Measurements from ENCODE around the gene APRT. TPM values are rescaled to one million over a fixed set of nuclear protein-coding genes. Genes with fewer than 3 reads are reported as not detected.

APRT gene
- total and polyA plus RNA-seq, 2 of the 8 experiments (the other 6 are each of a cell fraction or from before 2014, with no cell fraction given): 221 to 267 TPM

GRCh38 chr16:88825146-88825545, 13.4 kb upstream of the APRT start:
- no peak overlapping the region for H2AFZ ChIP-seq (ENCODE audit: low read length)
- H2BK5ac ChIP-seq (ENCODE audit: low read depth, low read length): no peak overlapping the region
- H3K27me3 ChIP-seq (replicated peaks in 1 of 4; ENCODE audit: control insufficient read depth in 3 of 4, extremely low read depth in 1 of 4, insufficient read depth in 3 of 4, low read length in 3 of 4): no peaks in the 10 kb centered on the region
- no peaks in the 10 kb centered on the region for H3K36me3 ChIP-seq (ENCODE audit: control insufficient read depth in 2 of 4, insufficient read depth in 4 of 4, low read length in 3 of 4)
- no peak overlapping the region for H3K56ac ChIP-seq (replicated peaks; ENCODE audit: insufficient read length, low read depth, low read length)
- H3K79me2 ChIP-seq (ENCODE audit: control insufficient read depth in 1 of 2, insufficient read depth in 2 of 2, low read length in 2 of 2): no peaks in the 10 kb centered on the region
- H3K23ac ChIP-seq (ENCODE audit: insufficient read length): no peak overlapping the region
- FAIRE-seq (no peak), DNase-seq (ENCODE audit: low read depth in 1 of 2, low spot score in 2 of 2) (no peak)
- H4K5ac ChIP-seq (ENCODE audit: insufficient read length, low read depth, low read length): no peak overlapping the region
- H3K4me2 ChIP-seq (ENCODE audit: insufficient read depth in 1 of 2, low read depth in 2 of 2, low read length in 2 of 2): no peak overlapping the region
- no peak overlapping the region for H3K9ac ChIP-seq (replicated peaks in 1 of 4; ENCODE audit: extremely low read depth in 1 of 4, low read depth in 3 of 4, low read length in 3 of 4)
- H3K14ac ChIP-seq (ENCODE audit: insufficient read length): no peak overlapping the region
- no peaks in the 10 kb centered on the region for H3K23me2 ChIP-seq (ENCODE audit: low read depth, low read length)
- no peak overlapping the region for H3K18ac ChIP-seq (ENCODE audit: extremely low read depth, low read length)
- H4K91ac ChIP-seq (replicated peaks; ENCODE audit: insufficient read length, low read length): no peak overlapping the region
- no peak overlapping the region for H2BK120ac ChIP-seq (replicated peaks; ENCODE audit: low read depth, low read length)
- peaks cover 2 to 6% of the 10 kb centered on the region in 2 experiments for H4K20me1 ChIP-seq (replicated peaks in 1 of 2; ENCODE audit: control insufficient read depth in 1 of 2, insufficient read depth in 2 of 2, low read length in 2 of 2)
- ChIA-PET CTCF (ENCODE audit: partially characterized antibody) (interaction anchor here (0.9 to 1.6 kb wide), 3 partner anchors 12 to 70 kb away, joined by 3 to 4 read pairs (median 3); no protein-coding TSS in a partner anchor), POLR2A (ENCODE audit: partially characterized antibody) (interaction anchor here (0.9 kb wide), 1 partner anchor 19 kb away, joined by 3 read pairs; no protein-coding TSS in a partner anchor)
- no peak overlapping the region for H3K4ac ChIP-seq (replicated peaks; ENCODE audit: insufficient read length, low read depth, low read length)
- no peak overlapping the region for H2AK5ac ChIP-seq (ENCODE audit: low read depth, low read length)
- no peak for TF ChIP-seq CHD1 (IDR thresholded peaks at IDR 0.05; ENCODE audit: low read depth, low read length)
- no peak for TF ChIP-seq SP2 (IDR thresholded peaks at IDR 0.05; ENCODE audit: low read length)
- TF ChIP-seq YY1 (IDR thresholded peaks at IDR 0.05; ENCODE audit: low read depth, low read length): no peak
- TF ChIP-seq EGR1 (IDR thresholded peaks at IDR 0.05; ENCODE audit: borderline replicate concordance, low read depth, low read length): no peak
- TF ChIP-seq SIN3A (conservative IDR thresholded peaks at IDR 0.05 in 1 of 2, IDR thresholded peaks at IDR 0.05 in 1 of 2; ENCODE audit: low read depth in 1 of 2, low read length in 2 of 2): no peak
- no peak for TF ChIP-seq TCF12 (IDR thresholded peaks at IDR 0.05; ENCODE audit: low read depth, low read length)
- TF ChIP-seq NANOG (IDR thresholded peaks at IDR 0.05; ENCODE audit: insufficient read depth, low read depth, low read length, poor library complexity, severe bottlenecking): no peak
- TF ChIP-seq SIRT6 (IDR thresholded peaks at IDR 0.05; ENCODE audit: low read length): no peak
- no peak for TF ChIP-seq EP300 (IDR thresholded peaks at IDR 0.05; ENCODE audit: borderline replicate concordance in 1 of 2, low read depth in 2 of 2, low read length in 2 of 2)
- no peak for TF ChIP-seq BCL11A (IDR thresholded peaks at IDR 0.05; ENCODE audit: low read depth in 2 of 2, low read length in 2 of 2)
- TF ChIP-seq ATF3 (IDR thresholded peaks at IDR 0.05; ENCODE audit: insufficient read depth, low read depth, low read length): no peak
- no peak for TF ChIP-seq RFX5 (IDR thresholded peaks at IDR 0.05; ENCODE audit: borderline replicate concordance, low read depth, low read length)
- TF ChIP-seq RXRA (IDR thresholded peaks at IDR 0.05; ENCODE audit: insufficient read depth, low read depth, low read length): no peak
- H2BK15ac ChIP-seq (ENCODE audit: low read length): no peak overlapping the region
- no peak overlapping the region for H2BK20ac ChIP-seq (ENCODE audit: low read length)
- H3K79me1 ChIP-seq (ENCODE audit: low read depth, low read length): no peaks in the 10 kb centered on the region
- no peak overlapping the region for H2BK12ac ChIP-seq (ENCODE audit: low read depth, low read length)
- WGBS, 2 experiments (ENCODE audit: extremely low coverage in 1 of 2, insufficient coverage in 1 of 2, insufficient read length in 1 of 2, insufficient replicate concordance in 2 of 2, low coverage in 1 of 2, low lambda C conversion rate in 2 of 2, missing lambda C conversion rate in 1 of 2): no CpG with 5 or more reads among the region's 12 CpGs
- H3K27ac ChIP-seq (ENCODE audit: low read depth, low read length): no peak overlapping the region
- H3K4me1 ChIP-seq (replicated peaks in 1 of 4; ENCODE audit: control insufficient read depth in 3 of 4, insufficient read depth in 4 of 4, low read length in 3 of 4): no peaks in the 10 kb centered on the region
- H3K4me3 ChIP-seq (ENCODE audit: extremely low read depth in 1 of 4, insufficient read depth in 2 of 4, low read depth in 3 of 4, low read length in 4 of 4): no peak overlapping the region
- no peak overlapping the region; the same call in 1 of the 2 replicates for H4K8ac ChIP-seq (ENCODE audit: extremely low read depth, insufficient read depth, low read length)
- H3K9me3 ChIP-seq (ENCODE audit: insufficient read depth in 2 of 2, low read depth in 1 of 2, low read length in 1 of 2): no peaks in the 10 kb centered on the region

All from H1 (cell line).